GM23248 (cell line): ENCODE measurements around the gene B9D2. TPM values are rescaled to one million over a fixed set of nuclear protein-coding genes. Genes with fewer than 3 reads are reported as not detected.

Source experiments
- DNase-seq: peaks from one replicate; pipeline ENCODE4 v3.0.0-alpha.2; 2015
- H2AFZ ChIP-seq: fragments of 200-600 bp; sonication (generic); 2 replicates; pipeline ENCODE4 v1.6.1; 2016; ENCODE audit warnings: antibody characterized with exemption
- H3F3A ChIP-seq: fragments of 200-600 bp; sonication (generic); 2 replicates; pipeline ENCODE4 v1.6.1; 2016; ENCODE audit warnings: mild to moderate bottlenecking, antibody characterized with exemption, mixed run types; ENCODE audit not compliant: insufficient read depth
- H3K27ac ChIP-seq: fragments of 200-600 bp; sonication (generic); 2 replicates; pipeline ENCODE4 v1.5.1; 2016; ENCODE audit warnings: mild to moderate bottlenecking
- H3K27me3 ChIP-seq: fragments of 200-600 bp; sonication (generic); replicated peaks from 2 replicates; pipeline ENCODE4 v1.6.1; 2016; ENCODE audit warnings: mild to moderate bottlenecking; ENCODE audit not compliant: insufficient read depth
- H3K36me3 ChIP-seq: fragments of 200-600 bp; sonication (generic); 2 replicates; pipeline ENCODE4 v1.6.1; 2016; ENCODE audit warnings: low read depth, mild to moderate bottlenecking
- H3K4me1 ChIP-seq: fragments of 200-600 bp; sonication (generic); 2 replicates; pipeline ENCODE4 v1.6.1; 2016; ENCODE audit warnings: mild to moderate bottlenecking; ENCODE audit not compliant: insufficient read depth
- H3K4me2 ChIP-seq: fragments of 200-600 bp; sonication (generic); one replicate; pipeline ENCODE4 v1.6.1; 2016; ENCODE audit warnings: mild to moderate bottlenecking; ENCODE audit not compliant: unreplicated experiment
- H3K4me3 ChIP-seq: fragments of 200-600 bp; sonication (generic); 2 replicates; pipeline ENCODE4 v1.5.1; 2016; ENCODE audit warnings: mild to moderate bottlenecking
- H3K79me2 ChIP-seq: fragments of 200-600 bp; sonication (generic); 2 replicates; pipeline ENCODE4 v1.6.1; 2016; ENCODE audit warnings: mild to moderate bottlenecking; ENCODE audit not compliant: insufficient read depth
- H3K9ac ChIP-seq: fragments of 200-600 bp; sonication (generic); 2 replicates; pipeline ENCODE4 v1.6.1; 2016; ENCODE audit warnings: mild to moderate bottlenecking
- H3K9me2 ChIP-seq: fragments of 200-600 bp; sonication (generic); 2 replicates; pipeline ENCODE4 v1.6.1; 2016; ENCODE audit warnings: mixed run types, mild to moderate bottlenecking, moderate library complexity; ENCODE audit not compliant: insufficient read depth
- H3K9me3 ChIP-seq: fragments of 200-600 bp; sonication (generic); one replicate; pipeline ENCODE4 v1.6.1; 2017; ENCODE audit warnings: low read depth
- H4K20me1 ChIP-seq: fragments of 200-600 bp; sonication (generic); 2 replicates; pipeline ENCODE4 v1.6.0; 2016; ENCODE audit not compliant: insufficient read depth
- EZH2 ChIP-seq: fragments of 200-600 bp; sonication (generic); IDR thresholded peaks from 2 replicates; pipeline ENCODE4 v1.6.1; 2018; ENCODE audit warnings: antibody characterized with exemption, mild to moderate bottlenecking; ENCODE audit not compliant: insufficient read depth, poor library complexity, severe bottlenecking
- EZH2phosphoT487 ChIP-seq: fragments of 200-600 bp; sonication (generic); IDR thresholded peaks from 2 replicates; pipeline ENCODE4 v1.6.1; 2018; ENCODE audit warnings: antibody characterized with exemption, moderate library complexity, mild to moderate bottlenecking, low read depth; ENCODE audit not compliant: insufficient read depth
- WGBS, 2 experiments: methylation state at CpG; one replicate each; pipeline ENCODE4 v1.1.6; 2015 to 2017; ENCODE audit warnings: low lambda C conversion rate in 2 of 2, low coverage in 1 of 2; ENCODE audit errors: missing lambda C conversion rate in 2 of 2; 5-methylcytosine and 5-hydroxymethylcytosine counted together
- in situ Hi-C: fragments of 300-500 bp; cut with MboI; formaldehyde crosslinking; loops from 2 replicates; pipeline ENCODE4 v1.15.0; 2020
- polyA plus RNA-seq: library from polyadenylated mRNA; unstranded; fragments of >200 nt; fragmentation: Nextera tagmentation; extraction: Ambion mirVana; gene quantifications from 2 replicates; pipeline ENCODE4 v1.2.1, GENCODE V29; 2016
- total RNA-seq: library from RNA; depleted of rRNA; stranded (reverse); fragments of >200 nt; shearing (Covaris generic); gene quantifications from 2 replicates; pipeline ENCODE4 v1.2.3, GENCODE V29; 2014

B9D2 gene
- total and polyA plus RNA-seq, 2 experiments from 2014 or later, result 9.6 to 13.2 TPM

DNA sequence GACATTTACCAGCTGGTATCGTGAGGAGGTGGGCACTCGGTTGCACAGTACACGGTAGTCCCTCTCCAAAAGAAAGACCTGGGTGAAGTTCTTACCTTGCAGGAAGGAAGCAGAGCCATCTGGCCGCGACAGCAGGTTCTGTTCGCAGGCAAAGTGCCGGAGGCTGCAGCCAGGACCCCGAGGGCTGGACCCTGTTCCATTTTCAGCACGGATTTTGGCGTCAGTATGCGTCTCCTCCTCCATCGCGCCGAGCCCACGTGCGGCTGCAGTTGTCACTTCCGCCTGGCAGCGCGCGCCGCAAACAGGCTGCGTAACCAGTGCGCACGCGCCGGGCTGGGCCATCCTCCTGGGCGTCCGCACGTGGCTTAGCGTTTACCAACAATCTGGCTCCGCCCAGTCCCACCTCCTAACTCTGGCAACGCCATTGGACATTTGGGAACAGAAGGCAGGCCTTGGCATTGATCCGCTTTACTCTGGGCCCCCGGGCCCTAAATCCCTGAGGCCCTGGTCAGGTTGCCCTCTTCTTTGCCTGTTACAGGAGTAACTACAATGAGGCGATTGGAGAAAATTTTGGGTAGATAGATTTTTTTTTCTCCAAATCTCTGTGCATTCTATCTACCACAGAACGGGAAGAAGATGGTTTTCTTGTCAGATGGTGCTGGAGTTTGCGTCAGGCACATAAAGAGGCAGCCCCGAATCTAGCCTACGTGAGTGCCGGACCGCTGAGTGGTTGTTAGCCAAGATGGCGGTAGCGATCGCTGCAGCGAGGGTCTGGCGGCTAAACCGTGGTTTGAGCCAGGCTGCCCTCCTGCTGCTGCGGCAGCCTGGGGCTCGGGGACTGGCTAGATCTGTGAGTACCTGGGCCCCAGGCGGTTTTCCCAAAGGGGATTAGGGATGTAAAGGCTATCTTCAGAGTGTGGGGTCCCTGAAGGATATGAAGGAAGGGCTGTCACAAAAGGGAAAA, 33.4 kb upstream of the B9D2 start, which contains the start of the genes BCKDHA and EXOSC5:
Gene BCKDHA, plus strand, starts transcription at position 733 of the 964 bp plus-strand sequence. Its CDS starts 10 bp downstream, at position 743.
Gene EXOSC5, minus strand, starts transcription at position 274 of the 964 bp plus-strand sequence. Its CDS starts 31 bp downstream, at position 243.
- TF ChIP-seq EZH2phosphoT487, result no peak
- no peak for TF ChIP-seq EZH2
- no peaks in the 10 kb centered on the region for H3K27me3 ChIP-seq
- no peaks in the 10 kb centered on the region for H3K9me3 ChIP-seq
- peak within 1 kb of the TSS; percentile 98 for H3K9ac ChIP-seq
- no peaks in the 10 kb centered on the region for H3F3A ChIP-seq
- WGBS, 2 experiments, result 1% methylated on average over 50 of the region's 50 CpGs
- no peaks in the 10 kb centered on the region for H4K20me1 ChIP-seq
- H3K4me1 ChIP-seq, result peaks cover 8% of the 10 kb centered on the region
- peak within 1 kb of the TSS; percentile 93 for H3K27ac ChIP-seq
- peak within 1 kb of the TSS; percentile 94 for H3K4me2 ChIP-seq
- in situ Hi-C loops, result no loop called here
- H3K4me3 ChIP-seq, result peak within 1 kb of the TSS; percentile 100
- peaks cover 41% of the 10 kb centered on the region for H3K79me2 ChIP-seq
- H3K9me2 ChIP-seq, result no peaks in the 10 kb centered on the region
- peak within 1 kb of the TSS; percentile 95 for H2AFZ ChIP-seq
- no peaks in the 10 kb centered on the region for H3K36me3 ChIP-seq
- peak; percentile 100 for DNase-seq

DNA sequence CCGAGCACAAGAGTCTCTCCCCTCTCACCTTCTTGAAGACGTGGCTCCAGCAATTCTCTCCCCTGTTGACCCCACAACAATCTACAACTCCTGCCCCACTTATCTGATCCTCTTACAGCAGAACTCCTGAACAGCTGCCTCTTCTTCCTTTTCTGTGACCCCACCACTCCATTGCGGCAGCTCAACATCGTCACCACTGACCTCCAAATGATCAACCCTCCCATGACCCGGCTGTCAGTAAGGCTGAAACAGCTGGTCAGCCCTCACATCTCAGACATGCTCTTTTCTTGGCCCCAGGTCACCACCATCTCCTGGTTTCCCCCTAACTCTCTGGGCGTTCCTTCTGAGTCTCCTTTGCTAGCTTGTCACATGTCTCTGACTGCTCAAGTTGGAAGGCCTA, 31.4 kb upstream of the B9D2 start:
- Histone ChIP-seq H3K27ac (no peak overlapping the region), H3K9ac (no peak overlapping the region), H2AFZ (no peak overlapping the region), H3K27me3 (no peaks in the 10 kb centered on the region), H4K20me1 (no peaks in the 10 kb centered on the region), H3K4me1 (peaks cover 8% of the 10 kb centered on the region), H3K9me3 (no peaks in the 10 kb centered on the region), H3K9me2 (no peaks in the 10 kb centered on the region), H3K4me2 (no peak overlapping the region), H3K36me3 (no peaks in the 10 kb centered on the region), H3K79me2 (peaks cover 41% of the 10 kb centered on the region), H3K4me3 (no peak overlapping the region), H3F3A (no peaks in the 10 kb centered on the region)
- DNase-seq, result no peak
- 55 to 62% methylated on average over 6 of the region's 6 CpGs for WGBS, 2 experiments
- no peak for TF ChIP-seq EZH2phosphoT487
- no peak for TF ChIP-seq EZH2
- in situ Hi-C loops, result no loop called here

DNA sequence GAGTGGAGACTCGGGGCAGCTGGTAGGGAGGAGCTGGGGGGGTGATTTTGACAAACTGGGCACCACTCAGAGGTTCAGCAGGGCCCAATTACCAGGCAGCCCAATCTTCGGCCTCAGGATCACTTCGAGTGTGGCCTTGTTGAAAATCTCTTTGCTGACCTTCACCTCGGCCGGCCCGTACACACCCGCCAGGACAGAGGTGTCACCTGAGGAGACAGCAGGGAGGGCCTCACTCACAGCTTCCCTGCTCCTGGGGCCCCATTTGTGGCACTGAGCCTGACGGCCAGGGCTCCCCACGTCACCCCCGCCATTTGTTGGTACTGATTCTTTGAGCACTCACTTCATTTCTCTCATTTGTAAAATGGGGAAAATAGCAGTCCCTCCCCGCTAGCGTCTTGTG, 28.8 kb upstream of the B9D2 start:
- H3F3A ChIP-seq, result no peaks in the 10 kb centered on the region
- H3K79me2 ChIP-seq, result peaks cover 19% of the 10 kb centered on the region
- H3K9me3 ChIP-seq, result no peaks in the 10 kb centered on the region
- TF ChIP-seq EZH2, result no peak
- TF ChIP-seq EZH2phosphoT487, result no peak
- H3K27ac ChIP-seq, result no peak overlapping the region
- H4K20me1 ChIP-seq, result no peaks in the 10 kb centered on the region
- H3K9me2 ChIP-seq, result no peaks in the 10 kb centered on the region
- in situ Hi-C loops, result no loop called here
- H3K36me3 ChIP-seq, result no peaks in the 10 kb centered on the region
- 79 to 90% methylated on average over 12 of the region's 12 CpGs for WGBS, 2 experiments
- H2AFZ ChIP-seq, result no peak overlapping the region
- H3K4me2 ChIP-seq, result no peak overlapping the region
- DNase-seq, result no peak
- no peak overlapping the region for H3K4me3 ChIP-seq
- no peaks in the 10 kb centered on the region for H3K27me3 ChIP-seq
- H3K4me1 ChIP-seq, result no peaks in the 10 kb centered on the region
- H3K9ac ChIP-seq, result no peak overlapping the region

DNA sequence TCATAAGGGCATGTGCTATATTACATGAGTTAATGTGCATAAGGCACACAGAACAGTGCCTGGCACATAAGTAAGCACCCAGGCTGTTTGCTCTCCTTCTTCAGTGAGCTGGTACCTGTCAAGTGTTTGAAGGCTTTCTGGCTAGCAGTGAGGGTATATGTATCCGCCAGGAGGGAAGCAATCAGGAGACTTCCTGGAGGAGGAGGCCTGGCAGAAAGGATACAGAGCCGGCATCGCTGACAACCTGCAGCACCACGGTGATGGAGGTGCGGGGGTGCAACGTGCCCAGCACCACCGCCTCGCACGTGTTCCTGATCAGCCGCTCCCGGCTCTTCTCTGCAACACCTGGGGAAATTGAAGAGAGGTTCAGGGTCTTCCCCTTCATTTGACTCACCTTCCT, 27.7 kb upstream of the B9D2 start:
- H4K20me1 ChIP-seq, result no peaks in the 10 kb centered on the region
- no peaks in the 10 kb centered on the region for H3K27me3 ChIP-seq
- no peaks in the 10 kb centered on the region for H3K9me3 ChIP-seq
- DNase-seq, result no peak
- H3K4me2 ChIP-seq, result no peak overlapping the region
- H3K79me2 ChIP-seq, result peaks cover 13% of the 10 kb centered on the region
- TF ChIP-seq EZH2 (no peak), EZH2phosphoT487 (no peak)
- H3K27ac ChIP-seq, result no peak overlapping the region
- no peaks in the 10 kb centered on the region for H3F3A ChIP-seq
- in situ Hi-C loops, result no loop called here
- no peak overlapping the region for H2AFZ ChIP-seq
- no peaks in the 10 kb centered on the region for H3K4me1 ChIP-seq
- 83 to 84% methylated on average over 8 to 11 of the region's 11 CpGs for WGBS, 2 experiments
- H3K4me3 ChIP-seq, result no peak overlapping the region
- no peaks in the 10 kb centered on the region for H3K9me2 ChIP-seq
- no peak overlapping the region for H3K9ac ChIP-seq
- no peaks in the 10 kb centered on the region for H3K36me3 ChIP-seq
